HG02678 (cell line): ENCODE data around the gene GSTA4.
"Not testable (repeated sequence)": the region's sequence is repeated elsewhere in the genome, so short reads cannot be mapped to it uniquely, and the experiment has no call there.

ENCODE experiments used
- ATAC-seq: cut with Tn5 transposase; IDR thresholded peaks from one replicate; pipeline ENCODE4 v1.9.1; 2021; ENCODE audit warnings: mild to moderate bottlenecking, moderate library complexity; ENCODE audit not compliant: unreplicated experiment

GSTA4 gene

DNA sequence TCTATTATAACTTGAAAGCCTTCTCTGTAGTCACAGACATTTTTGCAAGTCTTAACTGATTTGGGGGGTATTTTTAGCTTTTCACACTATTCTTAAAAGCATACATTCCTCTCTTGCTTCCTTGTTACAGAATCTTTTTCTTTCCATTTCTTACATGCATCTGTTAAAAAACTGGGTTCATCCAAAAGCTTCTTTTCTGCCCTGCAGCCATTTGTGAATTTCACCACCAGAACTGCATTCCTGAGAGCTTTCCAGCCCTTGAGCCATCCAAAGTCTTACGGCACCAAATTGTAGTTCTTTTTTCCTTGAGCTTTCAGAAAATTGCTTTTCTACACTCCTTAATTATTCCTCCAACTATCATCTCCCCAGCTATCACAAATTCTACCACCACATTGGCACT is 19.7 kb upstream of the GSTA4 start:
- no peak for ATAC-seq

DNA sequence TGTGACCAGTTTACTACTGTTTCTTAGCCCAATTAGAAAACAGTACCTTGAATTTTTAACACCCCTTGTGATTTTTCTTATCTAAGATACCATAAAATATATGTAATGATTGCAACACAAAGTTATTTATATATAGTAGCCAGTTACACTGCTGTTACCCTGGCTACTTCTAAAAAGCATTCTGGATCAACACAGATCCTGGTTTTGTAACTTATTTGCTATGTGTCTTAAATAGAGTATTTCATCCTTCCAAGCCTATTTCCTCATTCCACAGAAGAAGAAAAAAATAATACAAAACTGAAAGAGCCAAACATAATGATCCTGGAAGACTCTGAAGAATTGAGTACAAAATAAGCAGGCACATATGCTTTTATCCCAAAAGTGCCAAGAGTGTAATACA is 19.0 kb upstream of the GSTA4 start:
- no peak for ATAC-seq

DNA sequence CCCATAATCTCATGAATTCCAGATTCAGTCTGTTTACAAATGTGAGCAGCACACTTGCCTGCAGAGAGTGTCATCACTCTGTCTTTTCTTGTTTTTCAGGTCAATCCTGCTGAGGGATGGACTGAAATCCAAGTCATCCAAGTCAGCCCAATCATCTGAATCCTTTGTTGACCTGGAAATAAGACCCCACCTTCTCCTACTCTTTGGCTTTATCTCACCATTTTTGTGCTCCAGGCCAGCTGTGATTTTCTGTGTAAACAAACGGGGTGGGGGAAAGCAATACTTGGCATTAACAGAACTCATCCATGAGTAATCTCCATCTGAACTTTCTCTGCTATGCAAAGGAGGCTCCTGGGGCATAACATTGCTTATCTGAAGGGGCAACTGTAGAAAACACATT is 16.9 kb upstream of the GSTA4 start:
- no peak for ATAC-seq

DNA sequence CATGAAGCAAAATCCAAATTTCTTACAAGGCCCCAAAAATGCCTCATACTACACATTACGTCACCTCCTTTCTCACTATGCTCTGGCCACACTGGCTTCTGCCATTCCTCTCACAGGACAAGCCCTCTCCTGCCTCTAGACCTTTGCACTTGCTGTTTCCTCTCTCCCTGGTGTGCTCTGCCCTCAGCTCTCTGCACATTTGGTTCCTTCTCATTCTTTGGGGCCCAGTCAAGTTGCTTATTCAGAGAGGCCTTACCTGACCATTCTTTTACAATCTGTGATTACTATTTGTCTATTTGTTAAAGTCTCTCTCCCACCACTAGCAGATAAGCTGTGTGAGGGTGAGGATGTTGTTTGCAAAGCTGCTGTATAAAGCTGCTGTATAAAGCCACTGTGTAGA is 15.4 kb upstream of the GSTA4 start:
- no peak for ATAC-seq

DNA sequence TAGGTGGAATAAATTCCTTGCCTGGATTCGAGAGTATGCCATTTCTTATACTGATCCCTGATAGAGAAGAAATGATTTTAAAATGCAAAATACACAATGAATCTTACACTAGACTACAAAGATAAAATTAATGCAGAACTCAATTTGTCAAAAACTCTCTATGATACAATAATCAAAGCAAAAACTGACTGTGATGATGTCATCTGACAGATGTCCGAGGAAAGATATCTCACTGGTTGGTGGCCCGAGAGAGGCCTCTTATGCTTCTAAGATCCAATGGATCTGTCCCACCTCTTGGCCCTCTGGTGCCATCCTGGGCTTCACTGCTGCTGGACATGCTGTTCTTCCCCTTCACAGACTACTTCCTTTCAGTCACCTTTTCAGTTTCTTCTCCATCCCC is 14.4 kb upstream of the GSTA4 start:
- ATAC-seq = no peak

DNA sequence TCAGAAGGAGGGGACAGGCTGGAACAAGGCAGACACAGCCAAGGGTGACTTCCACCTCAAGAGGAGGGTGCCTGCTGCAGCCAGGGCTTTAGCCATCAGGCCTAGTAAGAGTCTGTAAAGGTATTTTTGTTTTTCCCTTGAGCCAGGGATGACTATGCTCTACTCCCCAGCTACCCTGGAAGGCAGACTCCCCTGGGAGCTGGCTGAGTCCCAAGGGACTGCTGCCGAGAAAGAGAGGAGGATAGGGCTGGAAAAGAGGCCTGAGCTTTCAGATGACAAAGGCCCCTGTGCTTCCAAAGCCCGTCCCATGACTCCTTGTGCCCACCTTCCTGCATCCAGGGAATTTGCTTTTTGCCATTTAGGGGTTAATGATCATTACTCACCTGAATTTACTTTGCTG is 14.0 kb upstream of the GSTA4 start:
- ATAC-seq = no peak

DNA sequence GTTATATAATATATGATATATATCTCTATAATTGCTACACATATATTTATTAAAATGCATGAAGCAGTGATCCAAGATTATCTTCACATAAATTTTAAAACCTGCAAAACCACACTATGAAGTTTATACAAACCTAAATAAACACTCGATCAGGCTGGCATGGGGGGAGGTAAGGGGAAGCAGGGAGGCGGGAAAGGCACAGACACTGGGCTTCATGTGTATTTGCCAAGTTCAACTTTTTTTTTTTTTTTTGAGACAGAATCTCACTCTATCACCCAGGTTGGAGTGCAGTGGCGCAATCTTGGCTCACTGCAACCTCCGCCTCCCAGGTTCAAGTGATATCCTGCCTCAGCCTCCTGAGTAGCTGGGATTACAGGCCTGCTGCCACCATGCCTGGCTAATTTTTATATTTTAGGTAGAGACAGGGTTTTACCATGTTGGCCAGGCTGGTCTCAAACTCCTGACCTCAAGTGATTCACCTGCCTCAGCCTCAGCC is 13.2 kb upstream of the GSTA4 start:
- ATAC-seq = not testable (repeated sequence)

DNA sequence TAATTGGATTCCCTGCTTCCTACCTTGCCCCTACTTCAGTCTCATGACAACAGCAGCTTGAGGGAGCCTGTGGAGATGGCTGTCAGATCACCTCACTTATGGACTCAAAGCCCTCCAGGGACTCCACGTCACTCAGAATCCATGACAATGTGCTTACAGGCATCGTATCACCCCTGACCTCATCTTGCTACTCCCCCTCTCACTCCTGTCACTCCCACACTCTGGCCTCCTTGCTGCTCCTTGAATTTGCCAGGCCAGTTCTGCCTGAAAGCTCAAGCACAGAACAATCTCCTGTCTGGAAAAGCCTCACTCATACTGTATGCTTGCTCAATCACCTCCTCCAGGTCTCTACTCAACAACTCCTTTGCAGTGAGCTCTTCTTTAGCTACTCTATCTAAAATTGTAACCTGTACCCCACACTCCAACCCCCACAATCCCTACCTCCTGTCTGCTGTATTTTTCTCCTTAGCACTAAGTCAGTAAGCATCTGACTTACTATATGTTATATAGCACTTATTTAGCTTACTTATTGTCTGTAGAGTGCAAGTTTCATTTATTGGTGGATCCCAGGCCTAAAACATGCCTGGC is 10.7 kb upstream of the GSTA4 start:
- ATAC-seq = no peak

DNA sequence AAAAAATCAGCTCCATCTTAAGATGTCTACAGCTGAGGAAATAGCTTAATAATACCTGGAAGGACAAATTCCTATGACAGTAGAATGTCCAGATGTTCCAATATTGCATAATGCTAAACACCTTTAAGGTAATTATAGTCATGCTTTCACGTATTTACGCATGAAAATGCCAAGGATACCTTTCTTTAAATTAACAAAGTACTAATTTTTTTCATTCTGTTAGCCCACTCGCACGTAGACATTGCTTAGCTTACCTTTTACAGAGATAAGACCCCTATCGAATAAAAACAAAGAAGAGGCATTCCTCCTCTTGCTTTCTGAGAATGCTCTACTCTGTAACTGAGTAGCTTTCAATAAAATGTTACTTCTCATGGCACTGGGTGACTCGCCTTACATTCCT is 4.4 kb upstream of the GSTA4 start:
- no peak for ATAC-seq

DNA sequence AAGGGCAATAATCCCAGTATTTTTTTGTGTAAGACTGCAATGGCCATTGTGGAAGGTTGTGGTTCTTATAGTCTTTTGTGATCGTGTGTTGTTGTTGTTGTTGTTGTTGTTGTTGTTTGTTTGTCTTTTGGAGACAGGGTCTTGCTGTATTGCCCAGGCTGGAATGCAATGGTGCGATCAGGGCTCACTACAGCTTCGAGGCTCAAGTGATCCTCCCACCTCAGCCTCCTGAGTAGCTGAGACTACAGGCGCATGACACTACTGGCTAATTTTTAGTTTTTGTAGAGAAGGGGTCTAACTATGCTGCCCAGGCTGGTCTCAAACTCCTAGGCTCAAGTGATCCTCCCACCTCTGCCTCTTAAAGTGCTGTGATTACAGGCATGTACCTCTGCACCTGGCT is 3.5 kb upstream of the GSTA4 start:
- no peak for ATAC-seq

DNA sequence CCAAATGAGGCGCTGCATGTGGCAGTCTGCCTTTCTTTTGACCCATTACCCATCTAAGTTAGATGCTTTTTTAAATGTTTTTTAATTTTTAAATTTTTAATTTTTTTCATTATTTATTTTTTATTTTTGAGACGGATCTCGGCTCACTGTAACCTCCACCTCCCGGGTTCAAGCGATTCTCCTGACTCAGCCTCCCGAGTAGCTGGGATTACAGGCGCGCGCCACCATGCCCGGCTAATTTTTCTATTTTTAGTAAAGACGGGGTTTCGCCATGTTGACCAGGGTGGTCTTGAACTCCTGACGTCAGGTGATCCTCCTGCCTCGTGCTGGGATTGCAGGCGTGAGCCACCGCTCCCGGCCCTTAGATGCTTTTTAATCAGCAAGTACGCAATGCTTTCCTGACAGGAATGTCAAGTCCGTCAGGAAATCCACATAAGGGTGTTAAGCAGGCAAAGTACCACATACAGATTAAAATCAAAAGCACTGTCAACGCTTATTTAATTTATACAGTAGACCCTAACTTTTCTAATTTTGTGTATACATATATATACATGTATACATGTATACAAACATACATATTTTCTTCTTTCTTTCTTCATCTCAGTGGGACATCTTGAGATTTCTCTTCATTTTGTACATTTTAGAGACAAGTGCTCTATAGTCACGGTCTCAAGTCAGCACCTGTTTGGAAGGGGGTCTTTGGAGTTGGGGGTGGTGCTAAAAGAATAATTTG is 995 bp upstream of the GSTA4 start:
- no peak for ATAC-seq

DNA sequence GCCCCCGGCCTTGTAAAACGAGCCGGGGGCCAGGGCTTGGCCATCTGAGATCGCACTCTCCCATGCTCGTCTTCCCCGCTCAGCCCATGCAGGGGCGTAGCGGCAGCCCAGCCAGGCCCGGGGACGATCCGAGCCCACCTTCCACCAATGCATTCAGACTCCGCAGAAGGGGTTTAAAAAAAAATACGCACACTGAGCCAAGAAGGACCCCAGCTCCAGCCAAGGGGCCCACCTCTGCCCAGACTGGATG is 320 bp downstream of the GSTA4 start:
- peak; percentile 28 for ATAC-seq

DNA sequence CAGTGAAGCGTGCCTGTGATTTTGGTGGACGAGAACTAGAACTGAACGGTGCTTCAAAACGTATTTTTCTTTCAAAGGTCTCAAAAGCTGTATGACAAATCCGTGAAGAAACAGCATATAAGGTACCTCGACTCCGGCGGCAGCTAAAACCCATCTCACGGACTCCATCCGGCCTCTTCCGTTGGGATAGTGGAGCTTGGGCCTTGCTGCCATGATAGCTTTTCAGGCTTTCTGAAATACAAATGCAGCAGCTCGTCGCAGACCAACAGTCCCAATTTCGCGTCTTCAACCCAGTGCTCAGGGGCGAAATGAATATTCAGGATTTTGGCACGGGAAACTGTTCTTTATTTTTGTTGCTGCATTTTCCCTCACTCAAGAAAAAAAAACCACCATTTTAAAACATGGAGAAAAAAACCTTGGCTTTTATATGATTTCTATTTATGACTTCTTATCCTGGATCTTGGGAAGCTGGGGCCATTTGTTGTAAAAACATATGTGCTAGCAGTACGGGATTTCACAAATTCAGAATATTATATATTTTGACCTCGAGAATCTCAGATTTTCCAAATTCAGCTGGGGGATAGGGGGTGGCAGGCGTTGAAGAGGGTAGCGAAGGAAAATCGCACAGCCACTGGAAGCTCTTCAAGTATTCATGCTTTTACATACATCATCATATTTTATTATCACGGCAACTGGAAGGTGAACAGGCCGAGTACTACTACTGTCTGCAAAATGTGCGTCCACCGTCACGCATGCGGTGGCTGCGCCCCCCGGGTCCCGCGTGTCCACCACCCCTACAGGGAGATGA is 849 bp downstream of the GSTA4 start:
- peak; percentile 3 for ATAC-seq

DNA sequence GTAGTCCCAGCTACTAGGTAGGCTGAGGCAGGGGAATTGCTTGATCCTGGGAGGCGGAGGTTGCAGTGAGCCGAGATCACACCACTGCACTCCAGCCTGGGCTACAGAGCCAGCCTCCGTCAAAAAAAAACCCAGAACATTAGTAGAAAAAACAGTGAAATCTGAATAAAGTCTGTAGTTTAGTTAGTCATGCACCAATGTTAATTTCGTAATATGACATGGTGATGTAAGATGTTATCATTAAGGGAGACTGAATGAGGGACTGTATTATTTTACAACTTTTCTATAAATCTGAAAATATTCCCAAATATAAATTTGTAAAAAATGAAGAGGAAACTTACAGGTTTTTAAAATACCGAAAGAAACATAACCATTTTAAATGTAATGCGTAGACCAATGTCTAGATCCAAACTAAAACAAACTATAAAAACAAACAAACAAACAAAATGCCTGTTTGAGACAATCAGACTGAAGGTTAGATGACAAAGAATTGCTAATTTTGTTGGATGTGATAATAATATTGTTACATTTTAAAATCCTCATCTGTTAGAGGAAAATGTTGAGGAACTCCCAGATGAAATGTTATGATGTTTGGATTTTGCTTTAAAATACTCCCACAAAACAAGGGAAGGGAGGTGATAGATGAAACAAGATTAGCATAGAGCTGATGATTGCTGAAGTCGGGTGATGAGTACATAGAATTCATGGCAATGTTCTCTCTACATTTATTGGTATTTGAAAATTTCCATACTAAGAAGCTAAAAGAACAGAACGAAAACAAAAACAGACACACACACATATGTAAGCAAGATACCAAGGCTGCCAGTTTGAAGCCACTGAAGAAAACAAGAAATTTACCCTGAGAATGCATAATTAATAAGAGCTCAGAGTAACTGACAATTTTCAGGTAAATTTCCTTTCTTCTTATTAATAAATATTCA is 1.8 kb downstream of the GSTA4 start:
- no peak for ATAC-seq

DNA sequence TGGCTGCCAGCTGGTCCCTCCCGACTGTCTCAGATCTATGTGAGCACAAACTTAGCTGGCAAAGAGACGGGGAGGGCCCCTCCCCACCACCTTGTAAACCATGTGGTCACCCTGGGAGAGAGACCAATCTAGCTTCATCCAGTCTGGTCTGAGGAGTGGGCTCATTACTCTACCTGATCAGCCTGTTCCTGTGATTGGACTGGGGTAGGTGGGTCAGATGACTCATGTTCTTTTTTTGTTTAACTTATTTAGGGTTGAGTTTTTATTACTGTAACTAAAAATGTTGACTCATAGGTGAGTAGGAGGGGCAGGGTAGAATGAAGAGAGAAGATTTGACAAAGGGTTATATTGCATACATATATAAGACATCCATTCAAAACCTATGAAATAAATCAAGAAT is 4.7 kb downstream of the GSTA4 start:
- ATAC-seq = no peak

DNA sequence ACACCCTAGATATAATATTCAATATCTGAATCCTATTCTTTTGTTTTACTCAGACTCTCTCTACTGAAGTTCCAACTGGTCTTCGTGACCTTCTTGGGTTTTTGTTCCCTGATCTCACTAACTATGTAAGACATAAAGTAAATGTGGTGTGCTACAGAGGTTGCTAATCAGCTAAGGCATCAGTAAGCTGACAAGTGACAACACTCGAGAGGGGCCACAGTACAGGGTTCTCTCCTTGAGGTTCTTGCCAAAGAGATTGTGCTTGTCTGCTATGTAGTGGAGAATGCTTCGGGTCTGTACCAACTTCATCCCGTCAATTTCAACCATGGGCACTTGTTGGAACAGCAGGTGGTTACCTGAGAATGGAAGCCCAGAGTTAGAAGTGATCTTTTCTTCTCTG is 9.9 kb downstream of the GSTA4 start:
- no peak for ATAC-seq

DNA sequence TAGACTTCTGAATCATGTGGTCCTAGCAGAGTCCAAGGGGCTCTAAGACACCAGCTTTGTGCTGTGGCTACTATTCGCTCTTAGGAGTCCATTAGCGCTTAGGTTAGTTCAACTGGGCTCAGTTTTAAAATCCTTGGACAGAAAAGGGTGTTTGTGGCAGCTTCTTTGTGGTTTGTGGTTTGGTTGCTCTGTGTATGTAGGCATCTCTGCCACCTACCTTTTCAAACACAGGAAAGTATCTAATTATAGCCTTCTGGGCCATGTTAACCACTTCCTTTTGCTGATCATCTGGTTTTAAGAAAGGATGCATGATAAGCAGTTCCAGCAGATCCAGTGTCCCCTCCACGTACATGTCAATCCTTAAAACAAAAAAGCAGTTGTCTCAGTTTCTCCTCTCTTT is 10.8 kb downstream of the GSTA4 start:
- peak; percentile 87 for ATAC-seq

DNA sequence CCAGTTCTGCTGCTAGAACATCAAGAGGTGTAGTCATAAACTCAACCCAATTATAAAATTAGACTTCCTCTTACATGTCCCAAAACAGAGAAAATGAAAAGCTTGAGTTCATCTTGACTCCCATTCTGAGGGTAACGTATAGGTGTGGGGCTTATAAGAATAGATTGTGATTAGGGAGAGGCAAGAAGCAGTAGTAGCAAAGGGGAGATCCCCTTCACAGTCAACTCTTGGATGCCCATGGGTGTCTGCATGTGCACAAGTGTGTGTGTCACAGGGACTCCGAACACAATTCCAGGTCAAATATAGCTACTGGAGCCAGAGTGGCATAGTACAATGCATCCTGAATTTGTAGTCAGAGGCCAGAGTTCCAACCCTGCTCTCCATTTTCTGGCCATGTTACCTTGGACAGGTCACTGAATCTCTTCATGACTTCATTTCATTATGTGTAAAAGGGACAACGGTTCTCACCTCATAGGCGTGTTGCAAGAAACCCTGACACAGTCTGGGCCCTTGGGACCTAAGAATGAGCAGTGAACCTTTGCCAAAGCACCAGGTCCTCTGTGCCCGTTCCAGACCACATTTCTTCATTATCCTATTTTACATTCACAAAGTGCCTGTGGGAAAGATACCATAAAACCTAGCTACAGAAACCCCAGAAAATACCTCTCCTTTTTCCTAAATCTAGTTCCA is 11.8 kb downstream of the GSTA4 start:
- ATAC-seq = no peak

DNA sequence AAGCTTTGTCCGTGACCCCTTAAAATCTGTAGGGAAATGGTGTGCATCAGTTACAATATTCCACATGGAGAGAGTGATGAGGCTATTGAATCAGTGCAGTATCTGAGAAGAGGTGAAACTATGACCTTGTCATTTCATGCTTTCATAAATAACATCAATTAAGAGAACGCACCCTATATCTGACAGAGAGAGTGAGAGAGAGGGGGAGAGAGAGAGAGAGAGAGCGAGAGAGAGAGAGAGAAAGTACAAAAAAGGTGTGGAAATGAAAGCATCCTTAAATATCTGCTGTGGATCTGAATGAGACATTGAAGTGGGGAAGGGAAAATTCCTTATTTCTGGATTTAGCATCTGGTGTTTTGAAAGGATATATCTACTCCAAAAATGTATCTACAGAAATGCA is 12.4 kb downstream of the GSTA4 start:
- ATAC-seq = no peak

DNA sequence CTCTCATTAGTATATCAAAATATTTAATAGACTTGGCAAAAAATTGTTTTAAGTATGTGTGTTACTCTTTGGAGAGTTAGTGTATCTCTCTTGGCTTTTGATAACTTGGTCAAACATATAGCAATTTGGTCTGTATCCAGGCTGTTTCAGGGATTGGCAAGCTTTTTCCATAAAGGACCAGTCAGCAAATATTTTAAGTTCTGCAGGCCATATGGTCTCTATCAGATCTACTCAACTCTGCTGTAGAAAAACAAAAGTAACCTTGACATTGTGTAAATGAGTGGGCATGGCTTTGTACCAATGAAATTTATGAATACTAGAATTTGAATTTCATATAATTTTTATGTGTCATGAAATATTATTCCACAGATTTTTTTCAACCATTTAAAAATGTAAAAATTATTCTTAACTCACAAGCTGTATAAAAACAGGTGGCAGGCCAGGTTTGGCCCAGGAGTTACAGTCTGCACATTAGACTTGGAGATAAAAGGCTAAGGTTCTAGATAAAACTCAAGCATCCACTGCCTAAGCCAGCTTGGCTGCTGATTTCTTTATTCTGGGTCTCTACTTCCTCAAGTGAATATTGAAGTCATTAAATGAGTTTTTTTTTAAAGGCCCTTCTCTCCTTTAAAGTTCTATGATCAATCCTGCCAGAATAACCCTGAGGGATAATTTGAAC is 13.7 kb downstream of the GSTA4 start:
- ATAC-seq = no peak
